ENCODE results near the gene SDE2. TPM values are rescaled to one million over a fixed set of nuclear protein-coding genes. Genes with fewer than 3 reads are reported as not detected.

Gene SDE2
- total RNA-seq, 1 donor from 2014 or later = 20.0 TPM

DNA sequence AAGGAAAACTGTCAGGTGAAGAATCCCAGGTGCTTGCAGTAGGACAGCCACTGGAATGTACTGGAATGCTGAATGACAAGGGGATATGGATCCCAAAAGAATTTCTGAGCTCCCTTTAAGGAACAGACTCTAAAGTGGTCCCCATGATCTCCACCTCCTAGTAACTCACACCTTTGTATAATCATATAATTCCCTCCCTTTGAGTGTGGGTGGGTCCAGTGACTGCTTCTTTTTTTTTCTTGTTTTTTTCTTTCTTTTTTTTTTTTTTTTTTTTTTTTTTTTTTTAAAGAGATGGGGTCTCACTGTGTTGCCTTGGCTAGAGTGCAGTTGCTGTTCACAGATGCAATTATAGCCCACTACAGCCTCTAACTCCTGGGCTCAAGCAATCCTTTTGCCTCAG is 34.8 kb upstream of the SDE2 start:
- H3K27me3 Mint-ChIP-seq (ENCODE audit: unreplicated experiment) = no peaks in the 10 kb centered on the region
- H3K36me3 Mint-ChIP-seq (ENCODE audit: unreplicated experiment) = no peaks in the 10 kb centered on the region
- no peak for DNase-seq (ENCODE audit: extremely low spot score, unreplicated experiment)
- H3K4me3 Mint-ChIP-seq (ENCODE audit: unreplicated experiment) = no peak overlapping the region
- TF ChIP-seq, protein P1, sequence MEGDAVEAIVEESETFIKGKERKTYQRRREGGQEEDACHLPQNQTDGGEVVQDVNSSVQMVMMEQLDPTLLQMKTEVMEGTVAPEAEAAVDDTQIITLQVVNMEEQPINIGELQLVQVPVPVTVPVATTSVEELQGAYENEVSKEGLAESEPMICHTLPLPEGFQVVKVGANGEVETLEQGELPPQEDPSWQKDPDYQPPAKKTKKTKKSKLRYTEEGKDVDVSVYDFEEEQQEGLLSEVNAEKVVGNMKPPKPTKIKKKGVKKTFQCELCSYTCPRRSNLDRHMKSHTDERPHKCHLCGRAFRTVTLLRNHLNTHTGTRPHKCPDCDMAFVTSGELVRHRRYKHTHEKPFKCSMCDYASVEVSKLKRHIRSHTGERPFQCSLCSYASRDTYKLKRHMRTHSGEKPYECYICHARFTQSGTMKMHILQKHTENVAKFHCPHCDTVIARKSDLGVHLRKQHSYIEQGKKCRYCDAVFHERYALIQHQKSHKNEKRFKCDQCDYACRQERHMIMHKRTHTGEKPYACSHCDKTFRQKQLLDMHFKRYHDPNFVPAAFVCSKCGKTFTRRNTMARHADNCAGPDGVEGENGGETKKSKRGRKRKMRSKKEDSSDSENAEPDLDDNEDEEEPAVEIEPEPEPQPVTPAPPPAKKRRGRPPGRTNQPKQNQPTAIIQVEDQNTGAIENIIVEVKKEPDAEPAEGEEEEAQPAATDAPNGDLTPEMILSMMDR (IDR thresholded peaks at IDR 0.05) = no peak
- no peak overlapping the region for H3K27ac Mint-ChIP-seq (ENCODE audit: unreplicated experiment)
- H3K4me1 Mint-ChIP-seq (ENCODE audit: unreplicated experiment) = no peaks in the 10 kb centered on the region
- no peaks in the 10 kb centered on the region for H3K9me3 Mint-ChIP-seq (ENCODE audit: unreplicated experiment)

DNA sequence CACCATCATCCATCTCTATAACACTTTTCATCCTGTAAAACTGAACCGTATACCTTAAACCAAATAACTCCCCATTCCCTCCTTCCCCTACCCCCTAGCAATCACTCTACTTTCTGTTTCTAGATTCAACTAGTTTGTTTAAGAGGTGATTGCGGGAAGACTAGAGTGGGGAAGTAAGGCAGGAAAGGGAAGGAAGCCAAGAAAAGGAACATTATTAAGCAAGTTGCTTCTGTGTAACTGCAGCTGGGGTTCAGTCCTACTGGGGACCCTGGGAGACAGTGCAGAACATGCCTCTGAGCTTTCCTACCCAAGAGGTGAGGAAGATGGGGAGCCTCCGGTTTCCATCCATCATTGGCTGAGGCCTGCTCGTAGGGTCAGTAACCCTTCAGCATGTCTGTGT is 34.4 kb upstream of the SDE2 start:
- H3K36me3 Mint-ChIP-seq (ENCODE audit: unreplicated experiment) = no peaks in the 10 kb centered on the region
- no peaks in the 10 kb centered on the region for H3K27me3 Mint-ChIP-seq (ENCODE audit: unreplicated experiment)
- H3K4me1 Mint-ChIP-seq (ENCODE audit: unreplicated experiment) = no peaks in the 10 kb centered on the region
- TF ChIP-seq, protein P1 (IDR thresholded peaks at IDR 0.05) = no peak
- no peak overlapping the region for H3K4me3 Mint-ChIP-seq (ENCODE audit: unreplicated experiment)
- H3K27ac Mint-ChIP-seq (ENCODE audit: unreplicated experiment) = no peak overlapping the region
- DNase-seq (ENCODE audit: extremely low spot score, unreplicated experiment) = no peak
- H3K9me3 Mint-ChIP-seq (ENCODE audit: unreplicated experiment) = no peaks in the 10 kb centered on the region

DNA sequence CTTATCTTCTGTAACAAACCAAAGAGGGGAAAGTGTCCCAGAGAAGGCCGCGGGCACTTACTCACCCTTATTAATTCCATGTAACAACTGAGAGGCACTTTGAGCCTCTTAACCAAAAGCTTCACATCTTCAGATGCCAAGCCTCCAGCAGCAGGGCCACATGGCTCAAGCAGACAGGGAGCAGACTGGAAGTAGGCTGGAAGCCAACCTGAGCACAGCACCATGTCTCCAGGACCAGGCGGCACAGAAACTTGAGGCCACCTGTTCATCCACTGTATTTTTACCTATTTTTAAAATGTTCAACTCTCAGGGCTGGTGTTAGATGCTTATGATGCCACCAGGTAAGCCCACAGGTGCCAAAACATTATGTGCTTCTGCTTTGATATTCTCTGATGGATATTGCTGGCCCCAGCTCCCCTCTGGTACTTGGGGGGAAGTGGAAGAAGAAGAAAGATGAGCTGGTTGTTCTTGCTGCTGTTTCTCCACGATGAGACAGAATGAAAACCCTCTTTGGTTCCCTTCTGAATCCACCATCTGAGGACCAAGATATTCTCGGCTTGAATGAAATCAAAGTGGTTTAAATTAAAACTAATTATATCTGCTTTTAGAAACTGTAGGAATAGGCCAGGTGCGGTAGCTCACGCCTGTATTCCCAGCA is 30.6 kb upstream of the SDE2 start:
- Mint-ChIP-seq H3K4me1 (ENCODE audit: unreplicated experiment) (peaks cover 8% of the 10 kb centered on the region), H3K36me3 (ENCODE audit: unreplicated experiment) (no peaks in the 10 kb centered on the region)

DNA sequence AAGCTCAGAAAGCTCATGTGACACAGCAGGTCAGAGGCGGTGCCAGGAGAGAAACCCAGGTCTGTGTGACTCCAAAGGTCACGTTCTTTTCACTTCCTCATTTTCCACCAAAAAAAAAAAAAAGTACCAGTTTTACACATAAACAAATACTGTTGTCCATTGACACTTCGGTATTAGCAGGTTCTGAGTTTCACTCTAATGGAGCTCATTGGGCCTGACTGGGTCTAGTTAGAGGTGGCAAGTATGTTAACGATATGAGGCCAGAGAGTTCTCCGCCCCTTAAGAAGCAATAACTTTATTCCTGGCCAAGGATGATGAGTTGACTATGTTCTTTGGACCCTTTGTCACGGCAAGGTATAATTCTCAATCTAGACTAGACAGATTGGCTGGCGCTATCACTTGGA is 30.0 kb upstream of the SDE2 start:
- no peaks in the 10 kb centered on the region for H3K9me3 Mint-ChIP-seq (ENCODE audit: unreplicated experiment)
- H3K4me3 Mint-ChIP-seq (ENCODE audit: unreplicated experiment) = no peak overlapping the region
- TF ChIP-seq, protein P1 (IDR thresholded peaks at IDR 0.05) = no peak
- DNase-seq (ENCODE audit: extremely low spot score, unreplicated experiment) = no peak
- H3K27me3 Mint-ChIP-seq (ENCODE audit: unreplicated experiment) = no peaks in the 10 kb centered on the region
- H3K4me1 Mint-ChIP-seq (ENCODE audit: unreplicated experiment) = peaks cover 8% of the 10 kb centered on the region
- H3K36me3 Mint-ChIP-seq (ENCODE audit: unreplicated experiment) = no peaks in the 10 kb centered on the region
- no peak overlapping the region for H3K27ac Mint-ChIP-seq (ENCODE audit: unreplicated experiment)

More for the DNA sequence above, 30.6 kb upstream of the SDE2 start:
- TF ChIP-seq, protein P1 (IDR thresholded peaks at IDR 0.05) = no peak
- Mint-ChIP-seq H3K9me3 (ENCODE audit: unreplicated experiment) (no peaks in the 10 kb centered on the region), H3K27ac (ENCODE audit: unreplicated experiment) (no peak overlapping the region), H3K27me3 (ENCODE audit: unreplicated experiment) (no peaks in the 10 kb centered on the region), H3K4me3 (ENCODE audit: unreplicated experiment) (no peak overlapping the region)
- DNase-seq (ENCODE audit: extremely low spot score, unreplicated experiment) = no peak

DNA sequence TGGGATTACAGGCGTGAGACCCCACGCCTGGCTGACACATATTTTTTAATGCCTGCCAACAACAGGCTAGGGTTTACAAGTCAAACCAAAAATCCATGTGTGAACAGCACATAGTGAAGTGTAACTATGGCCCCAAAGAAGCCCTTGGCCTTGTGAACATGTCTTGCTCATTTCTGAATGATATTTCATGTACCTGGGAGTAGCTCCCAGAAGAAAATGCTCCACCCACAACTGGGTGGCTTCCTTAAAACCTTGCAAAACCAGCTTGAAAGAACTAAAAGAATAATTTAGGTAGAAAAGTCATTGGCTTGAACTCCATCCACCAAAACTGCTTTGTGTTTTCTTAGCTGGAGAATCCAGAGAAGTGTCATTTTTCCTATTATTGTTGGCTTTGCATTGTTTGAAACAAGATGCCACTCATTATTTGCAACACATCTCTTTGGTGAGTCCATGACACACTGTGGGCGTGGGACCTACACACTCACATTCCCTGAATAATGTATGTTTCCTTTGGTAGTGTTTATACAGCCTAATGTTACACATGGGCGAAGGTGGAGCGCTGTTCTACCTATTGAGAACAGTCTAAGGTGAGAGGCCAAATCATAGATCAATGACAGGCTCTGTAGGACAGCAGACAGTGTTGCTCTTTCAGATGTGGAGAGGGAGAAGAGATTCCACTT is 28.5 kb upstream of the SDE2 start:
- Mint-ChIP-seq H3K9me3 (ENCODE audit: unreplicated experiment) (no peaks in the 10 kb centered on the region), H3K4me1 (ENCODE audit: unreplicated experiment) (peaks cover 8% of the 10 kb centered on the region), H3K36me3 (ENCODE audit: unreplicated experiment) (no peaks in the 10 kb centered on the region), H3K4me3 (ENCODE audit: unreplicated experiment) (no peak overlapping the region), H3K27ac (ENCODE audit: unreplicated experiment) (no peak overlapping the region), H3K27me3 (ENCODE audit: unreplicated experiment) (no peaks in the 10 kb centered on the region)
- TF ChIP-seq, protein P1 (IDR thresholded peaks at IDR 0.05) = no peak
- no peak for DNase-seq (ENCODE audit: extremely low spot score, unreplicated experiment)

Measured in osteocyte (in vitro differentiated cells).